ENCODE measurements around the gene FXYD6.
A peak's percentile ranks its signal among the peaks of the same experiment; 100 is the strongest.

Gene FXYD6

GRCh38 chr11:117828611-117829368 is 47.7 kb downstream of the FXYD6 start:
- DNase-seq, result peak; percentile 82

- no peak for DNase-seq
These were observed 48.6 kb downstream of the FXYD6 start for GRCh38 chr11:117827521-117828511.

- DNase-seq, result no peak
These were observed 49.6 kb downstream of the FXYD6 start for GRCh38 chr11:117826832-117827231.

- DNase-seq, result no peak
These were observed 50.3 kb downstream of the FXYD6 start for GRCh38 chr11:117826190-117826570.

GRCh38 chr11:117825538-117826189 is 50.8 kb downstream of the FXYD6 start:
- DNase-seq, result no peak

- no peak for DNase-seq
These were observed 51.6 kb downstream of the FXYD6 start, which contains the start of gene FXYD2 for GRCh38 chr11:117824571-117825537. Gene FXYD2 (minus strand): TSS chr11:117824744. CDS start chr11:117824678, 66 bp downstream.

GRCh38 chr11:117823946-117824420 is 52.5 kb downstream of the FXYD6 start:
- DNase-seq, result no peak

- peak; percentile 31 for DNase-seq
These were observed 53.0 kb downstream of the FXYD6 start for GRCh38 chr11:117823294-117823945.

- peak; percentile 53 for DNase-seq
These were observed 54.1 kb downstream of the FXYD6 start for GRCh38 chr11:117822074-117823033.

- no peak for DNase-seq
These were observed 55.0 kb downstream of the FXYD6 start for GRCh38 chr11:117821431-117821830.

- no peak for DNase-seq
These were observed 55.9 kb downstream of the FXYD6 start for GRCh38 chr11:117820516-117820915.

- no peak for DNase-seq
These were observed 56.4 kb downstream of the FXYD6 start for GRCh38 chr11:117820071-117820470.

GRCh38 chr11:117819096-117820040 is 57.1 kb downstream of the FXYD6 start:
- DNase-seq, result no peak

- peak; percentile 73 for DNase-seq
These were observed 58.2 kb downstream of the FXYD6 start for GRCh38 chr11:117818041-117818873.

- DNase-seq, result peak; percentile 89
These were observed 59.0 kb downstream of the FXYD6 start for GRCh38 chr11:117817368-117818040.

- no peak for DNase-seq
These were observed 59.6 kb downstream of the FXYD6 start for GRCh38 chr11:117816846-117817367.
